Left cardiac atrium (tissue), 4 donors: Measurements from ENCODE around the gene HBEGF. TPM values are rescaled to one million over a fixed set of nuclear protein-coding genes. Genes with fewer than 3 reads are reported as not detected.

Experiments
- ATAC-seq, 2 donors: fragments of 200-7000 bp; cut with Tn5 transposase; one replicate each; pipeline ENCODE4 v1.9.1; 2020; ENCODE audit warnings: mild to moderate bottlenecking in 2 of 2, moderate library complexity in 2 of 2
- DNase-seq: peaks from one replicate; pipeline ENCODE4 v3.0.0-alpha.2; 2020
- intact Hi-C, 2 donors: fragments of 100-400 bp; cut with DNase I; formaldehyde crosslinking; loops; one replicate each; pipeline versions ENCODE4 v1.14.1 to v1.15.1; 2022 to 2023
- total RNA-seq, 2 donors: library from RNA; stranded (reverse); fragmentation: NEBNext Ultra II Directional; extraction: Animal tissue kit (Norgen Biotek cat#: 25700); gene quantifications; one replicate each; pipeline ENCODE4 v1.2.1, GENCODE V29; 2021
- donor health status: DM: no; HTN: yes; CAD: no.
- donor health status: DM: no; HTN: yes; CAD: no; lungs with severe emphysema.
- donor health status: DM: yes; HTN: yes; CAD: no.
- donor health status: Dilated cardiomyopathy.

HBEGF gene
- total RNA-seq, 2 donors from 2014 or later = 12.9 to 18.3 TPM

DNA sequence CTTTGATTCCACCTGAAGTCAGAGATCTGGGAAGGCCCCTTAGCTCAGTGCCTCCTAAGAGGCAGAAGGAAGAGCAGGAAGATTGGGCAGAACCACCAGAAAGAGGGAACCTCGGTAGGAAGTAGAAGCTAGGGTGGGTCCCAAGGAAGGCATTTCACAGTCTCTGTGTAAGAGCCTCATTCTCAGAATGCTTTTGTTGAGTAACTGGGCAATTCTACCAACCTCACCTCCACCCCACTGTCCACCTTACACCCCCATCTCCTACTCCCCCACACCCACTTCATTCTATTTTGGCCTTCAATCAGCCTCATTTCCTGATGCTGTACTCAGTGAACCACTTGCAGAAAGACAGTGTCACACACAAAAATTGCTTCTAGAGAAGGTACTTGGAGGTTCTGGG lies 3.5 kb downstream of the HBEGF start:
- no peak for ATAC-seq
- intact Hi-C loops = loop anchor here (10.0 kb wide), 1 partner anchor 48 kb away; no protein-coding TSS in a partner anchor
- no peak for DNase-seq

DNA sequence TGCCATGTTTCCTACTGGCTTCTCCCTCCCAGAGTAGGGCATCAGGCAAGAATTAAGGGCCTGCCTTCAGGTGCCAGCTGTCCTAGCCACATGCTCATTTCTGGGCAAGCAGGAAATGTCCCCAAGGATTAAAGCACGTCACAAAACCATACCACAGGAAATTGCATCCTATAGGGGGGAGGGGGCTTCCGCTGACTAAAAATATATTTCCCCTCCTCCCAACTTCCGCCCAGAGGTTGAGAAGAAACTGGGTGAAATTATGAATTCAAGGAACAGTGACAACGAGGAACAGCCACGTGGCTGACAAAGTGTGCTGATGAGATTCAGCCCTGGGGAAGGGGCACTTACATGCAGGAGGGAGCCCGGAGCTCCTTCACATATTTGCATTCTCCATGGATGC lies 4.1 kb downstream of the HBEGF start:
- no peak for DNase-seq
- no peak for ATAC-seq
- intact Hi-C loops = loop anchor here (10.0 kb wide), 1 partner anchor 47 kb away; no protein-coding TSS in a partner anchor

DNA sequence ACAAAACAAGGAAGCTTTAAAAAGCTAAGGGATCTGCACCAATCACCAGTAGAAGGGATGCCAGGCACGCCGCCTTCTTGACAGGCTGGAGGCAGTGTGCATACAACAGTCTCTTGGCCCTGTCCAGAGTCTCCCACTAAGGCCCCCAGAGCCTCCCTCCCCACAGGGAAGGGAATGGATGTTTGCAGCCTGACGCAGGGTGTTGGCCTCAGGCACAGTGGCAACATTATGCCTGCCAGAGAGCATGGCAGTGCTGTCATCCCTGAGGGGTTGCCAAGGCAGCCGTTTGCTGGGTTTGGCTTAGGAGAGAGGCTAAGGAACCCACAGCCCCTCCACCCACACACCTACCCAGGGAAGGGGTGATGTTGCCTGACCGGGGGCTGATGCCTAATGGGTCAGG lies 4.8 kb downstream of the HBEGF start:
- peak; percentile 55 for DNase-seq
- intact Hi-C loops = loop anchor here (10.0 kb wide), 1 partner anchor 47 kb away; no protein-coding TSS in a partner anchor
- peak; percentile 47 to 53 for ATAC-seq

GRCh38 chr5:140340605-140341121 lies 5.7 kb downstream of the HBEGF start:
- intact Hi-C loops = loop anchor here (10.0 kb wide), 1 partner anchor 46 kb away; no protein-coding TSS in a partner anchor
- no peak for ATAC-seq
- DNase-seq = no peak

DNA sequence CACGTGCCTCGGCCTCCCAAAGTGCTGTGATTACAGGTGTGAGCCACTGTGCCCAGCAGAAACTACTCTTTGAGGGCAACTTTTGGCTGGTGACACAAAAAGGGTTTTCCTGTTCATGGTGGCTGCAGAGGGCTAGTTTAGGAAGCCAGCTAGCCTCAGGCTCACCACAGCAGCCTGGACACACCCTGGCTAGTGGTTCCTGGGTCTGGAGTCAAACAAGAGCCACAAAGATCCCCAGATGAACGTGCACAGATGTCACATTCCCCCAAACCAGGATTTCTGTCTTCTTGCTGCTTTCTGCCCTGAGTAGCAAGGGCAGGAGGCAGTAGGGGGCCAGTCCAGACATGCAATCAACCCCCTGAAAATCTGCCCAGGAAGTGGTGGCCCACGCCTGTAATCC lies 6.8 kb downstream of the HBEGF start:
- DNase-seq = no peak
- ATAC-seq = no peak
- intact Hi-C loops = loop anchor here (10.0 kb wide), 1 partner anchor 45 kb away; no protein-coding TSS in a partner anchor

GRCh38 chr5:140338908-140339307 lies 7.5 kb downstream of the HBEGF start:
- intact Hi-C loops = no loop called here
- DNase-seq (no peak), ATAC-seq (no peak)

GRCh38 chr5:140338336-140338735 lies 8.1 kb downstream of the HBEGF start:
- ATAC-seq (no peak), DNase-seq (no peak)
- intact Hi-C loops = no loop called here

GRCh38 chr5:140337880-140338279 lies 8.5 kb downstream of the HBEGF start:
- intact Hi-C loops = no loop called here
- no peak for ATAC-seq
- no peak for DNase-seq

GRCh38 chr5:140336388-140336787 lies 10.0 kb downstream of the HBEGF start:
- DNase-seq (peak; percentile 40), ATAC-seq (peak; percentile 30 to 87)
- intact Hi-C loops = no loop called here

DNA sequence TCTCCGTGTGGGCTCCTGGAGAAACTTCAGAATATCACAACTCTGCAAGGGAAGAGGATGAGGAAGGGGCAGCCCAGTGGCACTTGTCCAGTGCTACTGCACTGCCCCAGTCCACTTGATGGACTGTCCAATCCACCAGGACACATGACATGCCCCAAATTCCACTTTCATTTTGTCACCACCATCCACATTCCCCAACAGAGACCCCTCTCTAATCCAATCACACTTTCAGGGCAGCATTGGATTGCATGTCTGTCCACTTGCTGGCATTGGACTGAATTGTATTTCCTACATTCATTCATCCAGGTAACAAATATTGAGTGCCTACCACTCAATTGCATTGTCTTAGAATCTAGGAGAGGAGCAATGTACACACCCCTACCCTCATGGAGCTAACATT lies 14.8 kb downstream of the HBEGF start:
- DNase-seq (no peak), ATAC-seq (no peak)
- intact Hi-C loops = no loop called here

- ATAC-seq (peak; percentile 25 to 41), DNase-seq (no peak)
- intact Hi-C loops = no loop called here
Measured at GRCh38 chr5:140329739-140330481, 16.5 kb downstream of the HBEGF start.

GRCh38 chr5:140328036-140328764 lies 18.2 kb downstream of the HBEGF start:
- DNase-seq = no peak
- ATAC-seq = no peak
- intact Hi-C loops = no loop called here

DNA sequence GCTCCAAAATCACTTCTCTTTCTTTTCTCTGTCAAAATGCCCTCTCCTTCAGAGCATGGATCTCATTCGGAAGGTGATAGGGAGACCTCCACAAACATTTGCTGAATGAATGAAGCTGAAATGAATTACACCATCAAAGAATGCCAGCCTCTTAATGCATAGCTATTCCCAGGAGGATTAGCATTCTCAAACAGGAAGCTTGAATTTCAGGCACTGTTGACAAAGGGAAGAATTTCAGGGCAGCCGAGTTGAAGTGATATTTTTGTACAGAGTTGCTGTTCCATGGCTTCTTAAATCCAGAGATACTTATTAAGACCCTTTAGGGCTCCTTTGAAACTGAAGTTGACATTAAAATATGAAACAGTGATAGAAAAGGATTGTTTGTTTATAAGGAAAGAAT lies 18.8 kb downstream of the HBEGF start:
- intact Hi-C loops = no loop called here
- ATAC-seq (no peak), DNase-seq (no peak)

DNA sequence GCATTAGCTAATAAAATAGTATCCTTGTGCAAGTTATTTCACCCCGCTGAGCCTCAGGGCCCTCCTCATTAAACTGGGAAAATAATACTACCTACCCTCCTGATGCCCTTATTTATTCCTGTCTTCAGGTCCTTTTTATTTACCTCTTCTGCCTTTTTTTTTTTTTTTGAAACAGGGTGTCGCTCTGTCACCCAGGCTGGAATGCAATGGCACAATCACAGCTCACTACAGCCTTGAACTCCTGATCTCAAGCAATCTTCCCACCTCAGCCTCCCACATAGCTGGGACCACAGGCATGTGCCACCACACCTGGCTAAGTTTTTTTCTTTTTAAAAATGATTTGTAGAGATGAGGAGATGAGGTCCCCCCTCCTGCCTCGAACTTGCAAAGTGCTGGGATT lies 20.9 kb downstream of the HBEGF start:
- ATAC-seq = no peak
- intact Hi-C loops = no loop called here

GRCh38 chr5:140324617-140325241 lies 21.7 kb downstream of the HBEGF start:
- ATAC-seq (peak in 1 of 2 donors; percentile 46), DNase-seq (no peak)
- intact Hi-C loops = no loop called here

More for the DNA sequence above, 20.9 kb downstream of the HBEGF start:
- DNase-seq = no peak

DNA sequence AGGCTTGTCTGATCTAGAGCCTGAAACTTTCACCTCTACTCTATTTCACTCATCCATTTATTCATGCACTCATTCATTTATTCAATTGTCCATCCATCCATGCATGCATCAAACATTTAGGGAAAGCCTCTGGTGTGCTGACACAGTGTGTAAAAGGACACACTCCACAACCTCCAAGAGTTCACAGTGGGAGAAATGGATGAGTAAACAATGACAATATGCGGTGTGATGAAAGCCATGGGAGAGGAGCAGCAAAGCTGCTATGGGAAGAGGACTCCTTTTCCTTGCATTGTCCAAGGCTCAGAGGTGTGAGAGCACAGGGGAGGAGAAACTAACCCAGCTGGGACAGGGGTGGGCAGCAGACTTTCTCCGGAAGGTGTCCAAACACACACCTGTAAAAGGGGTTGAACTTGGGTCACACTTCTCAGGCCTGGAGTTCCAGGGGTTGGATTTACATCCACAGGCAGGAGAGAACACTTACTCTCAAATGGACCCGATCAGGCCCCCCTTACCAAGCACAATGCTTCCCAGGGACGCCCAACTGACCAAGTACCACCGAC lies 22.3 kb downstream of the HBEGF start:
- DNase-seq (no peak), ATAC-seq (no peak)
- intact Hi-C loops = no loop called here

DNA sequence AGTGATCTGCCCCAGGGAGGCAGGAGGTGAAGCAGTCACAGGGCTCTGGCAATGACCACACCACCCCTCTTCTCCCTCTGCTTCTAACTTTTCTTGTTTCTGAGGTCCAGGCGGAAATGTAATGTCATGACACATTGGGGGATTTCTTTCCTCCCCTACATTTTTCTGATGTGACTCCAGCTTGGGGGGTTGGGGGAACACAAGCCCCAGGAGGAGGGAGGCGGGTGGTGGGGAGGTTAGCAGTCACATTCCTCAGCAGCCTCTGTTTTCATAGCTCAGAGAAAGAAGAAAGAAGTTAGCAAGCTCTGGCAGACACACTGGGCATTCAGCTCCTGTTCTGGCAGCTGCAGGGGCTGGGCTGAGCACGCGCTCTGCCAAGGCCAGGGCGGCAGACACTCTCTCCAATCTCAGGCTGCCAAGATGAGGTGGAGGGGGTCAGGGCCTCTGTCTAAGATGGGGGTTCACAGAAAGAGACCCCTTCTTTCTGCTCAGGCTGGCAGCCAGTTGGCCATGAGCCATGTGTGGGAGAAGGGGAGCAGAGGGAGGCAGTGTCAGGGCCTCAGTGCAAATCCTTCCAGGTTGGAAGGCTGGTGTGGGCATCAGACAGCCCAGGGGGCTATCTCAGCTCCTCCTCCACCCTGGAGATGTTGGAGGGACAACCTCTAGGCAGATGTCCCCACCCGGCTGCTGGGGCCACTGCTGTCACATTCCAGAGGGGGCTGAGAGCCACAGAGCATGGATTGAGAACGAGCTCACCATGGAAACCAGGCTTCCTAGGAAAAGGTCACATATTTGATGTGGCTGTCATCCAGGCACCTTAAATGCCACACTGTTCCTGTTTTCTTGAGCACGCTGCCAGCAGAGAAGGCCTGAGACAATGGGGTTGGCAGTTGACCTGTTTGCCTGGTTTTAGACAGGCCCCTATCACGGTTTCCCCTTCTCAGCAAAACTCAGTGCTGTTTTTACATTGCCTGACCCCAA lies 23.4 kb downstream of the HBEGF start:
- DNase-seq (peak; percentile 59), ATAC-seq (peak; percentile 69 to 80)
- intact Hi-C loops = no loop called here

DNA sequence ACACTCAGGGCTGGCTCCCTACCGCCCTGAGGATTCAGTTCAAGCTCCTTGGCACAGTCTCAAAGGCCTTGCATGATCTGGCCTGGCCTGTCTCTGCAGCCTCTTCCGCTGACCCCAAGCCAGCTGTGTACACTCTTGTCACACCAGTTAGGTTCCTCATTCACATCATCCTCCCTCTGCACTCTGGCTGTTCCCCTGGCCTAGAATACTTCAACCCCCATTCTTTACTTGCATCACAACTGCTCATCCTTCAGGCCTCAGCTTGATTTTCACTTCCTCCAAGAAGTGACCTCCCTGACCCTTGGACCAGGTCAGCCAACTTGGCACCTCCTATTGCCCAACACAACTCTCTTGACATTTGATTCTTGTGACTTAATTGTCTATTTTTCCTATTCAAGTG lies 24.6 kb downstream of the HBEGF start:
- peak; percentile 51 for DNase-seq
- intact Hi-C loops = no loop called here
- peak; percentile 42 to 69 for ATAC-seq
